HG03520 (cell line): Measurements from ENCODE around the gene ST3GAL3.

Source experiments
- ATAC-seq: cut with Tn5 transposase; IDR thresholded peaks from one replicate; pipeline ENCODE4 v1.9.1; 2021; ENCODE audit warnings: mild to moderate bottlenecking, moderate library complexity; ENCODE audit not compliant: unreplicated experiment

Gene ST3GAL3

GRCh38 chr1:43957407-43958040 is 250.2 kb downstream of the ST3GAL3 start:
- no peak for ATAC-seq

GRCh38 chr1:43958351-43959255 is 251.3 kb downstream of the ST3GAL3 start:
- ATAC-seq: no peak

- ATAC-seq: no peak
Observed at GRCh38 chr1:43960798-43961197, 253.5 kb downstream of the ST3GAL3 start.

- ATAC-seq: no peak
Observed at GRCh38 chr1:43961692-43962091, 254.4 kb downstream of the ST3GAL3 start.

GRCh38 chr1:43962324-43962723 is 255.0 kb downstream of the ST3GAL3 start:
- ATAC-seq: no peak

- ATAC-seq: no peak
Observed at GRCh38 chr1:43963006-43963405, 255.7 kb downstream of the ST3GAL3 start.

- ATAC-seq: no peak
Observed at GRCh38 chr1:43963890-43964289, 256.6 kb downstream of the ST3GAL3 start.

- no peak for ATAC-seq
Observed at GRCh38 chr1:43965316-43965715, 258.0 kb downstream of the ST3GAL3 start.

GRCh38 chr1:43968348-43968948 is 261.1 kb downstream of the ST3GAL3 start:
- ATAC-seq: no peak

GRCh38 chr1:43969416-43969745 is 262.0 kb downstream of the ST3GAL3 start:
- no peak for ATAC-seq

GRCh38 chr1:43969746-43970466 is 262.6 kb downstream of the ST3GAL3 start, which contains the start of gene DPH2:
Gene DPH2, plus strand, starts transcription at chr1:43970010. Its CDS starts 166 bp downstream, at chr1:43970176.
- peak; percentile 81 for ATAC-seq

- no peak for ATAC-seq
Observed at GRCh38 chr1:43970502-43970901, 263.2 kb downstream of the ST3GAL3 start.

GRCh38 chr1:43970911-43971310 is 263.6 kb downstream of the ST3GAL3 start:
- ATAC-seq: no peak

- ATAC-seq: no peak
Observed at GRCh38 chr1:43971336-43971980, 264.1 kb downstream of the ST3GAL3 start.

- no peak for ATAC-seq
Observed at GRCh38 chr1:43973981-43974442, 266.7 kb downstream of the ST3GAL3 start.

GRCh38 chr1:43974443-43975248 is 267.3 kb downstream of the ST3GAL3 start, which contains the start of gene ATP6V0B:
Gene ATP6V0B, plus strand, starts transcription at chr1:43974960. Its CDS starts 81 bp downstream, at chr1:43975041.
- peak; percentile 49 for ATAC-seq

GRCh38 chr1:43975249-43975961 is 268.1 kb downstream of the ST3GAL3 start:
- ATAC-seq: peak; percentile 2

GRCh38 chr1:43976045-43976444 is 268.7 kb downstream of the ST3GAL3 start:
- ATAC-seq: no peak

- no peak for ATAC-seq
Observed at GRCh38 chr1:43976890-43977289, 269.6 kb downstream of the ST3GAL3 start.
